Endodermal cell (in vitro differentiated cells): ENCODE results near the gene ITGA8. TPM values are rescaled to one million over a fixed set of nuclear protein-coding genes. Genes with fewer than 3 reads are reported as not detected.
A peak's percentile ranks its signal among the peaks of the same experiment; 100 is the strongest.
"Not testable (repeated sequence)": the region's sequence is repeated elsewhere in the genome, so short reads cannot be mapped to it uniquely, and the experiment has no call there.

Experiments
- DNase-seq: peaks from one replicate; pipeline ENCODE4 v3.0.0-alpha.2; 2017
- H3K27ac ChIP-seq: 2 replicates; pipeline ENCODE4 v1.5.1; 2013; ENCODE audit warnings: mild to moderate bottlenecking, low read depth, low read length, moderate library complexity
- H3K27me3 ChIP-seq: 2 replicates; pipeline ENCODE4 v1.6.1; 2013; ENCODE audit warnings: mild to moderate bottlenecking, low read length, moderate library complexity; ENCODE audit not compliant: insufficient read depth, control insufficient read depth, poor library complexity, severe bottlenecking
- H3K36me3 ChIP-seq: 2 replicates; pipeline ENCODE4 v1.7.0; 2013; ENCODE audit warnings: mild to moderate bottlenecking, low read length, moderate library complexity; ENCODE audit not compliant: control insufficient read depth, insufficient read depth
- H3K4me1 ChIP-seq: one replicate; pipeline ENCODE4 v1.7.0; 2013; ENCODE audit warnings: low read length; ENCODE audit not compliant: control insufficient read depth, insufficient read depth
- H3K4me3 ChIP-seq: 2 replicates; pipeline ENCODE4 v1.5.1; 2013; ENCODE audit warnings: mild to moderate bottlenecking, low read length, moderate library complexity
- H3K9ac ChIP-seq: 2 replicates; pipeline ENCODE4 v1.6.1; 2013; ENCODE audit warnings: mild to moderate bottlenecking, low read length, moderate library complexity; ENCODE audit not compliant: poor library complexity, severe bottlenecking; ENCODE audit errors: extremely low read depth
- H3K9me3 ChIP-seq: 2 replicates; pipeline ENCODE4 v1.6.1; 2013; ENCODE audit warnings: mild to moderate bottlenecking, low read length, moderate library complexity; ENCODE audit not compliant: control insufficient read depth
- H3K27ac Mint-ChIP-seq: 2 replicates; pipeline ENCODE4 v1.8.0; 2020; ENCODE audit warnings: mixed read lengths
- H3K27me3 Mint-ChIP-seq: 2 replicates; pipeline ENCODE4 v1.8.0; 2021; ENCODE audit warnings: mild to moderate bottlenecking, mixed read lengths; ENCODE audit not compliant: insufficient read depth
- H3K36me3 Mint-ChIP-seq: 2 replicates; pipeline ENCODE4 v1.8.0; 2020; ENCODE audit warnings: low read depth, mixed read lengths
- H3K4me1 Mint-ChIP-seq: 2 replicates; pipeline ENCODE4 v1.8.0; 2020; ENCODE audit warnings: mixed read lengths
- H3K4me3 Mint-ChIP-seq: 2 replicates; pipeline ENCODE4 v1.8.0; 2020; ENCODE audit warnings: mild to moderate bottlenecking, moderate library complexity, mixed read lengths
- H3K9me3 Mint-ChIP-seq: 2 replicates; pipeline ENCODE4 v1.8.0; 2020; ENCODE audit warnings: mild to moderate bottlenecking, mixed read lengths
- WGBS, 2 experiments: methylation state at CpG; one replicate each; pipeline versions ENCODE4 v1.1.5 to v1.1.7; 2013; ENCODE audit warnings: missing lambda C conversion rate in 2 of 2, mixed read lengths in 1 of 2; ENCODE audit not compliant: insufficient coverage in 1 of 2, insufficient read length in 1 of 2; 5-methylcytosine and 5-hydroxymethylcytosine counted together
- total RNA-seq, 2 donors: library from RNA; stranded (reverse); fragmentation: NEBNext Ultra II Directional in 1 of 2; extraction: Animal tissue kit (Norgen Biotek cat#: 25700) in 1 of 2; gene quantifications; 2 replicates in 1 of 2; 3 replicates in 1 of 2; pipeline ENCODE4 v1.2.1, GENCODE V29; 2021
- TF ChIP-seq, protein P1 (sequence below): fragments of 200-600 bp; sonication (generic); conservative IDR thresholded peaks from 2 replicates; pipeline ENCODE4 v1.5.0; 2021; ENCODE audit warnings: antibody characterized with exemption, mild to moderate bottlenecking

The ITGA8 gene
- total RNA-seq, 2 donors from 2014 or later = 0.24 to 0.40 TPM

DNA sequence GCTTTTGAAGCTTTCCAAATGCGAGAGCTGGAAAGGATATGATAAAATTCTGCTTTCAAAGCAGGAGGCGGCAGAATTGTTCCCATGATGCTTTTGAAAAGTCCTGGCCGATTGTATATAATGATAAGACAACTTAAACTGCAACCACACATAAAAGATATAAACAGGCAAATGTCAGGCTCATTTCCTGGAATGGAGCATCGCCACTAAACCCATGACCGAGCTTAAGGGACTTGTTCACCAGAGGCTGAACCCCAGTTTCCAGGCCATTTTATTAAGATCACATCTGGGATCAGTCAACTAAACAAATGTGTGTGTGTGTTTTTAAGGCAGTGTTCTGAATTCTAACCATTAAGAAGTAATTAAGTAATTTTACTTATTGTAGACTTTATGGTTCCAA lies 131.6 kb downstream of the ITGA8 start:
- Mint-ChIP-seq H3K9me3 (peaks cover under 1% of the 10 kb centered on the region), H3K27ac (no peak overlapping the region), H3K27me3 (no peaks in the 10 kb centered on the region), H3K36me3 (no peaks in the 10 kb centered on the region), H3K4me3 (no peak overlapping the region), H3K4me1 (no peaks in the 10 kb centered on the region)
- TF ChIP-seq, protein P1, sequence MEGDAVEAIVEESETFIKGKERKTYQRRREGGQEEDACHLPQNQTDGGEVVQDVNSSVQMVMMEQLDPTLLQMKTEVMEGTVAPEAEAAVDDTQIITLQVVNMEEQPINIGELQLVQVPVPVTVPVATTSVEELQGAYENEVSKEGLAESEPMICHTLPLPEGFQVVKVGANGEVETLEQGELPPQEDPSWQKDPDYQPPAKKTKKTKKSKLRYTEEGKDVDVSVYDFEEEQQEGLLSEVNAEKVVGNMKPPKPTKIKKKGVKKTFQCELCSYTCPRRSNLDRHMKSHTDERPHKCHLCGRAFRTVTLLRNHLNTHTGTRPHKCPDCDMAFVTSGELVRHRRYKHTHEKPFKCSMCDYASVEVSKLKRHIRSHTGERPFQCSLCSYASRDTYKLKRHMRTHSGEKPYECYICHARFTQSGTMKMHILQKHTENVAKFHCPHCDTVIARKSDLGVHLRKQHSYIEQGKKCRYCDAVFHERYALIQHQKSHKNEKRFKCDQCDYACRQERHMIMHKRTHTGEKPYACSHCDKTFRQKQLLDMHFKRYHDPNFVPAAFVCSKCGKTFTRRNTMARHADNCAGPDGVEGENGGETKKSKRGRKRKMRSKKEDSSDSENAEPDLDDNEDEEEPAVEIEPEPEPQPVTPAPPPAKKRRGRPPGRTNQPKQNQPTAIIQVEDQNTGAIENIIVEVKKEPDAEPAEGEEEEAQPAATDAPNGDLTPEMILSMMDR = no peak
- Histone ChIP-seq H3K27me3 (no peaks in the 10 kb centered on the region), H3K36me3 (no peaks in the 10 kb centered on the region), H3K4me1 (no peaks in the 10 kb centered on the region), H3K27ac (no peak overlapping the region), H3K4me3 (no peak overlapping the region), H3K9ac (no peak overlapping the region), H3K9me3 (no peaks in the 10 kb centered on the region)
- DNase-seq = no peak
- WGBS, 2 experiments = 94 to 95% methylated on average over 5 of the region's 5 CpGs

DNA sequence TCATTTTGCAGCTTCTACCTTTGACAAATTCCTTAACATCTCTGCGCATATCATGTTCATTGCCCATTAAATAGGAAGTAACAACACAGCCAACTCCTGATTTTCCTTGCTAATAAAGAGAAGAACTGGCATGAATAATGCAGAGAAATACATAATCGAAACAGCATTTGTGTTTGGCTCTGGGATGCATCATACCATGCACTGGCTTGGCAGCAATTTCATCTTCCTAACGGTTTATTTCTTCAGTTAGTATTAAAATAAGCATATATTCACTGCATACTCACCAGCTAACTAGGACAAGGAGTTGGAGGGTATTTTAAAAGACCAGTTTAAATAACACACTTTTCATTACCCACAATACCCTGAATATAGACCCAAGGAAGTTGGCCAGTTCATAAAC lies 132.5 kb downstream of the ITGA8 start:
- Histone ChIP-seq H3K27ac (no peak overlapping the region), H3K9ac (no peak overlapping the region), H3K4me1 (no peaks in the 10 kb centered on the region), H3K9me3 (no peaks in the 10 kb centered on the region), H3K4me3 (no peak overlapping the region), H3K36me3 (no peaks in the 10 kb centered on the region), H3K27me3 (no peaks in the 10 kb centered on the region)
- Mint-ChIP-seq H3K27me3 (no peaks in the 10 kb centered on the region), H3K4me1 (no peaks in the 10 kb centered on the region), H3K9me3 (peaks cover 3% of the 10 kb centered on the region), H3K36me3 (no peaks in the 10 kb centered on the region), H3K27ac (no peak overlapping the region), H3K4me3 (no peak overlapping the region)
- TF ChIP-seq, protein P1 = no peak
- WGBS, 2 experiments = 92 to 96% methylated on average over 1 to 3 of the region's 3 CpGs
- no peak for DNase-seq

DNA sequence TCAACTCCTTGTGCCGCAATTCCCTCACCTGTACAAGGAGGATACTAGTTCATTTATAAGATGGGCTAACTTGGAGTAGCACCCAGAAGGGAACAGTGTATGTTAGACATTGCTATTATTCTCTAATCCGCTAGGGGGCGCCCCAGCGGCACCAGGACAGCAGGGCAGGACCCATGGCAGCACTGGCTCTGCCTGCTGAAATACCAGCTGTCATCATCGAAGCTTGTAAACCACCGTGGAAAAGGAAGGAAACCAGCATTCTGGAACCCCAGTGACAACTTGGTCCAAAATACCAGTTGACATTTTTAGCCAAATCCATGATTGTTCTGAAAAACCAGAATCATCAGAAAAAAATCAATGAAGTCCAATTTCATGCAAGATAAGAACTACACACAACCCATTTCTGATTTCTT lies 134.4 kb downstream of the ITGA8 start:
- TF ChIP-seq, protein P1 = peak; percentile 94
- whole genome bisulfite sequencing, 2 experiments = 18 to 27% methylated on average over 4 to 6 of the region's 6 CpGs
- H3K9me3 ChIP-seq = peaks cover 10% of the 10 kb centered on the region

DNA sequence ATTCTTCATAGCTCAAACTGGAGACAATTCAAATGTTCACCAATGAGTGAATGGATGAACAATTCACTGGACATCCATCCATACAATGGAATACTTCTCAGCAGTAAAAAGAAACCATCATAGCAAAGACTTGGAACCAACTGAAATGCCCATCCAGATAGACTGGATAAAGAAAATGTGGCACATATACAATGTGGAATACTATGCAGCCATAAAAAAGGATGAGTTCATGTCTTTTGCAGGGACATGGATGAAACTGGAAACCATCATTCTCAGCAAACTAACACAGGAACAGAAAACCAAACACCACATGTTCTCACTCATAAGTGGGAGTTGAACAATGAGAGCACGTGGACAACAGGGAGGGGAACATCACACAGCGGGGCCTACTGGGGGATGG lies 136.8 kb downstream of the ITGA8 start:
- not testable (repeated sequence) for H3K36me3 ChIP-seq, H3K27ac ChIP-seq, H3K4me1 Mint-ChIP-seq, H3K9ac ChIP-seq, H3K27me3 ChIP-seq, H3K27me3 Mint-ChIP-seq, H3K4me3 ChIP-seq, H3K4me1 ChIP-seq, H3K4me3 Mint-ChIP-seq, H3K36me3 Mint-ChIP-seq, H3K27ac Mint-ChIP-seq, DNase-seq
- WGBS, 2 experiments = 100% methylated on average over 2 of the region's 2 CpGs; no CpG with 5 or more reads in 1 of the 2 experiments
- H3K9me3 Mint-ChIP-seq = peaks cover 14% of the 10 kb centered on the region
- peaks cover 10% of the 10 kb centered on the region for H3K9me3 ChIP-seq

More for the DNA sequence above, 134.4 kb downstream of the ITGA8 start:
- H3K36me3 Mint-ChIP-seq = no peaks in the 10 kb centered on the region
- no peaks in the 10 kb centered on the region for H3K4me1 Mint-ChIP-seq
- H3K27ac ChIP-seq = no peak overlapping the region
- H3K4me3 Mint-ChIP-seq = no peak overlapping the region
- H3K36me3 ChIP-seq = no peaks in the 10 kb centered on the region
- H3K9me3 Mint-ChIP-seq = peaks cover 13% of the 10 kb centered on the region
- H3K27me3 ChIP-seq = no peaks in the 10 kb centered on the region
- peak; percentile 92 for DNase-seq
- no peaks in the 10 kb centered on the region for H3K27me3 Mint-ChIP-seq
- no peak overlapping the region for H3K9ac ChIP-seq
- H3K4me1 ChIP-seq = no peaks in the 10 kb centered on the region
- no peak overlapping the region for H3K27ac Mint-ChIP-seq
- H3K4me3 ChIP-seq = no peak overlapping the region
